ENCODE measurements around the gene PAPLN.
"Not testable (repeated sequence)": the region's sequence is repeated elsewhere in the genome, so short reads cannot be mapped to it uniquely, and the experiment has no call there.

The PAPLN gene, protein sequence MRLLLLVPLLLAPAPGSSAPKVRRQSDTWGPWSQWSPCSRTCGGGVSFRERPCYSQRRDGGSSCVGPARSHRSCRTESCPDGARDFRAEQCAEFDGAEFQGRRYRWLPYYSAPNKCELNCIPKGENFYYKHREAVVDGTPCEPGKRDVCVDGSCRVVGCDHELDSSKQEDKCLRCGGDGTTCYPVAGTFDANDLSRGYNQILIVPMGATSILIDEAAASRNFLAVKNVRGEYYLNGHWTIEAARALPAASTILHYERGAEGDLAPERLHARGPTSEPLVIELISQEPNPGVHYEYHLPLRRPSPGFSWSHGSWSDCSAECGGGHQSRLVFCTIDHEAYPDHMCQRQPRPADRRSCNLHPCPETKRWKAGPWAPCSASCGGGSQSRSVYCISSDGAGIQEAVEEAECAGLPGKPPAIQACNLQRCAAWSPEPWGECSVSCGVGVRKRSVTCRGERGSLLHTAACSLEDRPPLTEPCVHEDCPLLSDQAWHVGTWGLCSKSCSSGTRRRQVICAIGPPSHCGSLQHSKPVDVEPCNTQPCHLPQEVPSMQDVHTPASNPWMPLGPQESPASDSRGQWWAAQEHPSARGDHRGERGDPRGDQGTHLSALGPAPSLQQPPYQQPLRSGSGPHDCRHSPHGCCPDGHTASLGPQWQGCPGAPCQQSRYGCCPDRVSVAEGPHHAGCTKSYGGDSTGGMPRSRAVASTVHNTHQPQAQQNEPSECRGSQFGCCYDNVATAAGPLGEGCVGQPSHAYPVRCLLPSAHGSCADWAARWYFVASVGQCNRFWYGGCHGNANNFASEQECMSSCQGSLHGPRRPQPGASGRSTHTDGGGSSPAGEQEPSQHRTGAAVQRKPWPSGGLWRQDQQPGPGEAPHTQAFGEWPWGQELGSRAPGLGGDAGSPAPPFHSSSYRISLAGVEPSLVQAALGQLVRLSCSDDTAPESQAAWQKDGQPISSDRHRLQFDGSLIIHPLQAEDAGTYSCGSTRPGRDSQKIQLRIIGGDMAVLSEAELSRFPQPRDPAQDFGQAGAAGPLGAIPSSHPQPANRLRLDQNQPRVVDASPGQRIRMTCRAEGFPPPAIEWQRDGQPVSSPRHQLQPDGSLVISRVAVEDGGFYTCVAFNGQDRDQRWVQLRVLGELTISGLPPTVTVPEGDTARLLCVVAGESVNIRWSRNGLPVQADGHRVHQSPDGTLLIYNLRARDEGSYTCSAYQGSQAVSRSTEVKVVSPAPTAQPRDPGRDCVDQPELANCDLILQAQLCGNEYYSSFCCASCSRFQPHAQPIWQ

DNA sequence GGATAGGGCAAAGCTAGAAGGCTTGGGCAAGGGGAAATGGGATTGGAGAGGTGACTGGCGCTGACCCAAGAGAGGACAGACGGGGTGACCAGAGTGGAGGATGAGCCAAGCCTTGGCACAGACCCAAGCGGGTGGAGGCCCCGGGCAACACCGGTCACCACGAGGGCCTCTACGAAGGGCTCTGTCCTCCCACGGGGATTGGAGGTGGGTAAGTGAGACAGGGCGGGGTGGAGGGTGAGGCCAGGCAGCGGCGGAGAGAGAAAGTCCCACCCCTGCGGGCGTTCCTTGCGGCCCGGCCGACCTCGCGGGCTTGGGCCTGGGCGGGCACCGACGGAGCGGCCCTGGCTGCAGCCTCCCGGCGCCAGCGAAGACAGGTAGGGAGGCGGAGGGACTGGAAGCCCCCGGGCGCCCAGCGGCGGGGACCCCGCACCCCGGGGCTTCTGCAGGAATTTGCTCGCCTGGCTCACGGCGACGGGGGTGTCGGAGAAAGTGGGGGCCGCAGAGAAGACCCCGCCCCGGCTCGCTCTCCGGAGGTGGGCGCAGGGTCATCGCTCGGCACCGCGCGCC, at the start of gene PAPLN:
Gene PAPLN (plus strand): TSS at position 288 of the 567 bp plus-strand sequence. CDS start 2,273 bp downstream, outside the sequence.
- no peak for DNase-seq (ENCODE audit: low read depth)

- DNase-seq (ENCODE audit: low read depth) = peak; percentile 88
Observed at GRCh38 chr14:73188501-73188911, 48.8 kb upstream of the PAPLN start.

- no peak for DNase-seq (ENCODE audit: low read depth)
Observed at GRCh38 chr14:73189651-73190050, 47.7 kb upstream of the PAPLN start.

DNA sequence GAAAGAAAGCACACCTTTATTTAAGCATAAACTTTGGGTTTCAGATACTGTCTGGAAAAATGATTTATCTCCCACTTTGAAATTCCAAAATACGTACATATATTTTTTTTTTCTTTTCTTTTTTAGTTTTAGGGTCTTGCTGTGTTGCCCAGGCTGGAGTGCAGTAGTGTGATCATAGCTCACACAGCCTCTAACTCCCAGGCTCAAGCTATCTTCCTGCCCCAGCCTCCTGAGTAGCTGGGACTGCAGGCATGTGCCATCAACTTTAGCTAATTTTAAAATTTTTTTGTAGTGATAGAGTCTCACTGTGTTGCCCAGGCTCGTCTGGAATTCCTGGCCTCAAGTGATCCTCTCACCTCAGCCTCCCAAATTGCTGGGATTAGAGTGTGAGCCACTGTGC, 45.9 kb upstream of the PAPLN start:
- no peak for DNase-seq (ENCODE audit: low read depth)

DNA sequence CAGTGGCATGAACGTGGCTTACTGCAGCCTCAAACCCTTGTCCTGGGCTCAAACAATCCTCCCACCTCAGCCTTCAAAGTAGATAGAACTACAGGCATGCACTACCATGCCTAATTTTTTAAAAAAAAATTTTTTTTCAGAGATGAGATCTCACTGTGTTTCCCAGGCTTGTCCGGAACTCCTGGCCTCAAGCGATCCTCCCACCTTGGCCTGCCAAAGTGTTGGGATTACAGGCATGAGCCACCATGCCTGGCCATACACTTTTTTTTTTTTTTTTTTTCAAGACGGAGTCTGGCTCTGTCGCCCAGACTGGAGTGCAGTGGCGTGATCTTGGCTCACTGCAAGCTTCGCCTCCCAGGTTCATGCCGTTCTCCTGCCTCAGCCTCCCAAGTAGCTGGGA, 43.0 kb upstream of the PAPLN start:
- not testable (repeated sequence) for DNase-seq (ENCODE audit: low read depth)

GRCh38 chr14:73198253-73198652, 39.1 kb upstream of the PAPLN start:
- DNase-seq (ENCODE audit: low read depth) = no peak

DNA sequence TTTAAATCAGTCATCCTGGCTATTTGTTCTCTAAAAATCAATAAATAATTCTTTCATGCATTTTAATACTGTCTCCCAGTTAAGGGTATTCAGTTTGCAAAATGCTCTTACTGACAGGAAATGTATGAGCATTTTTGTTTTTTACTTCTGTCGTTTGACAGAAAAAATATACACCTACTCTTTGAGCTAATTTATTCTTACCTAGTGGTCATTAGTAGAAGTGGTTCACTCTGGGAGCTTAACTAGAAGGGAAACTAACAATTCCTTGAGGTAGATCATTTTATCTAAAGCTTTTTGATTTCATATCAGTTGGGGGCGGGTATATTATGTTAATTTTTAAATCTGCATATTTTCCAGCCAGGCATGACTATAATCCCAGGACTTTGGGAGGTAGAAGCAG, 33.8 kb upstream of the PAPLN start:
- DNase-seq (ENCODE audit: low read depth) = no peak

DNA sequence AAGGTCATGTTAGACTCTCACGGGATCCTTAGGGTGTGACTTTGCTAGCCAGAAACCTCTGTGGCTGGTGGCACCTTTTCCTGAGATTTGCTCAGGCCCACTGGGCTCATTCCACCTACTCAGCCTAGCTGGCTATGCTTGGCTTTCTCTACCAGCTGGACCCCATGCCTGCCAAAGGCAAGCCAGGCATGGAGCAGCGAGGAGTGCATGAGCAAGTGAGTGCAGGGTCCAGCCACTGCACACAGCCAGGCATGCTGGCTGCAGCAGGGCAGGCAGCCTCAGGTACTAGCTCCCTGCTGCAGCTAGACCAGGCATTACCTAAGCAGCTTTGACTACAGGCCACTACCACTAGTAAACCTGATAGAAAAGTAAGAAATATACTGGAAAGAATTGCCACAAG, 29.7 kb upstream of the PAPLN start:
- no peak for DNase-seq (ENCODE audit: low read depth)

- no peak for DNase-seq (ENCODE audit: low read depth)
Observed at GRCh38 chr14:73208390-73208789, 28.9 kb upstream of the PAPLN start.

DNA sequence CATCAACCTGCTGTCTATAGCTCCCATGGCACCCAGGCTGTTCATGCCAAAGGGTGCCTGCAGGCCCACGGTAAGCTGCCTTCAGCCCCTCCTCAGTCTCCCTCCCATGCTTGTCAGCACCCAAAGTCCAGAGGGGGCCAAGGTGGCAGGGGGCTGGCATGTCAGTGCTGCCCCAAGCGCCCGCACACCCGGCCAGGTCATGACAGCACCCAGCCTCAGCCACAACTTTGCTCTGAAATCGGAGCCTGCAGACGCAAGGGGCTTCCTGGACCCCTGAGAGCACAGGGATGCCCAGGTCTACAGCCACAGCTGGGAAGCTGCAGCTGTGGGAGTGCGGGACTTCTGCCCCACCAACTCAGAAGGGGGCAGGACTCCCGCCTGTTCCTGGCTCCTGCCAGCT, 28.5 kb upstream of the PAPLN start:
- no peak for DNase-seq (ENCODE audit: low read depth)

GRCh38 chr14:73209953-73210352, 27.4 kb upstream of the PAPLN start:
- DNase-seq (ENCODE audit: low read depth) = peak; percentile 64

GRCh38 chr14:73211251-73212040, 25.9 kb upstream of the PAPLN start:
- DNase-seq (ENCODE audit: low read depth) = peak; percentile 22

- no peak for DNase-seq (ENCODE audit: low read depth)
Observed at GRCh38 chr14:73216030-73216429, 21.3 kb upstream of the PAPLN start.

DNA sequence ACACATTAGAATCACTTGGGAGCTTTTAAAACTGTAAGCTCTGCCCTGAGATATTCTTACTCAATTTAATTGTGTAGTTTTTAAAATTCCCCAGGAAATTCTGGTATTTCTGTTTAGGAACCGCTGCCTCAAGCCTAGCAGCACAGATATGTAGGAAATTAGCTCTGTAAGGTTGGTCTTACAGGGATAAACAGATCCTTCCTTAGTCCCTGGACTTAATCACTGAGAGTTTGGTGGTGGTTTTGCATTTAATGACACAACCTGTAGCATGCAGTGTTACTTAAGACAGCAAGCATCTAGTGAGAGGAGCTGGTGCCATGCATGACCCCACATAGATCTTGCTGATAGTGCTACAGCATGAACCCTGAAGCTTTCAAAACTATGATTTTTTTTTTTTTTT, 19.9 kb upstream of the PAPLN start:
- DNase-seq (ENCODE audit: low read depth) = no peak

GRCh38 chr14:73220061-73220460, 17.2 kb upstream of the PAPLN start:
- no peak for DNase-seq (ENCODE audit: low read depth)

- no peak for DNase-seq (ENCODE audit: low read depth)
Observed at GRCh38 chr14:73220634-73221033, 16.7 kb upstream of the PAPLN start.

GRCh38 chr14:73221945-73222344, 15.4 kb upstream of the PAPLN start:
- peak; percentile 63 for DNase-seq (ENCODE audit: low read depth)

DNA sequence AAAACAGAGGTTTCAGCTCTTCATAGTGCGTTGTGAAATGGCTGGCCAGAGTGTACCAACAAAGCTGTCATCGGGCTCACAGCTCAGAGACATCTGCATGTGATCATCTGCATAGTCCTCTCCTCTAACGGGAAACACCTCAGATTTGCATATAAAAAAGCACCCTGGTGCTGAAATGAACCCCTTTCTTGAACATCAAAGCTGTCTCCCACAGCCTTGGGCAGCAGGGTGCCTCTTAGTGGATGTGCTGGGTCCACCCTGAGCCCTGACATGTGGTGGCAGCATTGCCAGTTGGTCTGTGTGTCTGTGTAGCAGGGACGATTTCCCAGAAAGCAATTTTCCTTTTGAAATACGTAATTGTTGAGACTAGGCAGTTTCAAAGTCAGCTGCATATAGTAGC, 14.3 kb upstream of the PAPLN start:
- DNase-seq (ENCODE audit: low read depth) = no peak

DNA sequence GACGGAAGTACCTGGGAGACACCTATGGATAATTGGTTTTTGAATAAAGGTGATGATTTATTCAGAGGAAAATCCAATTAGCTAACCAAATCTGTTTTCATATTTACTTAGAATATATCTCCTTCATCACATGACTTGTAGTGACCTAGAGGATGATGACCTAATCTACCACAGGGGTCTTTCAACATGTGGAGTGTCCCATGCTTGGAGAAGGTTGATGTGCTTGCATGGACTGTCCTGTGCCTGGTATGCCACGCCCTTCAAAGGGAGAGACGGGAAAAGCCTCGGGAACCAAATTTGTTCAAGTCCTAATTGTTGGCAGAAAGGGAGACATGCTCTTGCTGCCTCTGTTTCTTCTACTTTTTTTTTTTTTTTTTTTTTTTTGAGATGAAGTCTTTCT, 11.8 kb upstream of the PAPLN start:
- DNase-seq (ENCODE audit: low read depth) = no peak

DNA sequence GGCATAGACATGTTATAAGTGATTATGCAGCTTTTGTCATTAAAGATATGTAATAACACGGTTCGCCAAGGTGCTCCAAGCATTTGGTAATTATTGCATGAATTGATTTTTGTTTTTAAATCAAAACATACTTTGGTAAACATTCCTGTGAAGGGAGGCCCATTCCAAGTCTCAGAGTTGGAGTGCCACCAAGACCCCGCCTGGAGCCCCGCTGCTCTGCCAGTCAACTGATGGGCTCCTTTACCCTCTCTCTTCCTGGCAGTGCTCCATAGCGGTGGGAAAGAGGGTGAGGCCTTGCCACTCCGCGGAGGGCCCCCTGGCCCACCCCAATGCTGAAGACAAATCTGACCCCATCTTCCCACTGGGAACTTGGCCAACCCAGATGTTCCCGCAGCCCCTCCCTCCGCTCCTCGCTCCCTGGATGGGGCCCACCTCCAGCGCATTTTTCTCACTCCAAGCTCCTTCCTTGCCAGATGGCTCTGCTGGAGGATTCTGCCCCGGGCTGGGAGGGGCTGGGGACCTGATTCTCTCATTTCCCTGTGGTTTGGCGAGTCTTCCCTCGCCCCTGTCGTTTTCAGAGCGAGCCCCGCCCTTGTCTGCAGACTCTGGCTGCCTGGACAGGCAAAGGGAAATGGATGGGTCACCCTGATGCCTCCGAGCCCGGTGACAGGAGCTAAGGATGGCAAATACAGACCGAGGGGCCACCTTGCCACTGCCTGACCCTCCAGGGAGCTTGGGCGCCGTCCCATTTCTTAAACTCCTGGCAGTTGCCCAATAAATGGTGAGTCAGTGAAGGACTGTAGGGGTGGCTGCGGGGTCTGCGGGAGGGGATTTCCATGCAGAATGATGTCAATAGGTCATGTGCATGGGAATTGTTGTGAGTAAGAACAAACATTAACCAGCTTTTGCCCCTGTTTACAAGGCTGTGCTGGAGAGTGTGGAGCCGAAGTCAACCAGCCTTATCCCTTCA, 9.2 kb upstream of the PAPLN start:
- peak; percentile 80 for DNase-seq (ENCODE audit: low read depth)
